ENCODE measurements around the gene MRPL55. TPM values are rescaled to one million over a fixed set of nuclear protein-coding genes. Genes with fewer than 3 reads are reported as not detected.
"Not testable (repeated sequence)": the region's sequence is repeated elsewhere in the genome, so short reads cannot be mapped to it uniquely, and the experiment has no call there.

MRPL55 gene
- total and polyA plus RNA-seq, 3 experiments from 2014 or later, result 70.0 to 146 (median 71.8) TPM

GRCh38 chr1:228114827-228115226, 5.7 kb upstream of the MRPL55 start:
- no peak for DNase-seq
- Mint-ChIP-seq H3K27ac (peak overlapping the region in 1 of 8 donors; percentile 41), H3K4me1 (peaks cover 1 to 5% (median 4%) of the 10 kb centered on the region in 3 donors), H3K4me3 (no peak overlapping the region), H3K9me3 (no peaks in the 10 kb centered on the region), H3K27me3 (peaks cover 0 to 3% of the 10 kb centered on the region in 2 donors), H3K36me3 (no peaks in the 10 kb centered on the region)
- no peak overlapping the region for H3K4me3 ChIP-seq (ENCODE audit: low read length)
- ChIA-PET CTCF (no interaction called here), POLR2A (no interaction called here)
- peaks cover 7% of the 10 kb centered on the region for H3K4me1 ChIP-seq (ENCODE audit: insufficient read depth, low read length)
- H3K9me3 ChIP-seq (ENCODE audit: low read length), result no peaks in the 10 kb centered on the region
- no peak overlapping the region for H3K27ac ChIP-seq (ENCODE audit: low read depth, low read length)
- H3K27me3 ChIP-seq (ENCODE audit: insufficient read depth, low read length, poor library complexity, severe bottlenecking), result no peaks in the 10 kb centered on the region
- H3K36me3 ChIP-seq (ENCODE audit: insufficient read depth, low read length), result no peaks in the 10 kb centered on the region

- peaks cover 0 to 3% of the 10 kb centered on the region in 2 donors for H3K27me3 Mint-ChIP-seq
- no peaks in the 10 kb centered on the region for H3K9me3 ChIP-seq (ENCODE audit: low read length)
- DNase-seq, result no peak
- ChIA-PET CTCF (interaction anchor here (1.2 kb wide), 1 partner anchor 54 kb away, joined by 4 read pairs; no protein-coding TSS in a partner anchor), POLR2A (no interaction called here)
- H3K4me3 ChIP-seq (ENCODE audit: low read length), result no peak overlapping the region
- H3K36me3 Mint-ChIP-seq, result peaks cover 0 to 3% (median 0%) of the 10 kb centered on the region in 3 donors
- H3K4me1 ChIP-seq (ENCODE audit: insufficient read depth, low read length), result peaks cover 20% of the 10 kb centered on the region
- H3K4me1 Mint-ChIP-seq, result peaks cover 16 to 25% (median 18%) of the 10 kb centered on the region in 3 donors
- H3K27ac Mint-ChIP-seq, result peak overlapping the region in 1 of 8 donors; percentile 33
- H3K36me3 ChIP-seq (ENCODE audit: insufficient read depth, low read length), result no peaks in the 10 kb centered on the region
- no peak overlapping the region for H3K27ac ChIP-seq (ENCODE audit: low read depth, low read length)
- no peaks in the 10 kb centered on the region for H3K9me3 Mint-ChIP-seq
- H3K4me3 Mint-ChIP-seq, result no peak overlapping the region
- H3K27me3 ChIP-seq (ENCODE audit: insufficient read depth, low read length, poor library complexity, severe bottlenecking), result no peaks in the 10 kb centered on the region
Measured at GRCh38 chr1:228112617-228113016, 3.5 kb upstream of the MRPL55 start.

- no peaks in the 10 kb centered on the region for H3K27me3 ChIP-seq (ENCODE audit: insufficient read depth, low read length, poor library complexity, severe bottlenecking)
- H3K27ac ChIP-seq (ENCODE audit: low read depth, low read length), result no peak overlapping the region
- Mint-ChIP-seq H3K4me3 (no peak overlapping the region), H3K4me1 (peaks cover 16 to 25% (median 18%) of the 10 kb centered on the region in 3 donors), H3K27me3 (peaks cover 0 to 3% of the 10 kb centered on the region in 2 donors), H3K36me3 (peaks cover 0 to 7% (median 0%) of the 10 kb centered on the region in 3 donors), H3K27ac (peak overlapping the region in 1 of 8 donors; percentile 33), H3K9me3 (no peaks in the 10 kb centered on the region)
- POLR2A ChIA-PET, result no interaction called here
- no peak for DNase-seq
- H3K4me1 ChIP-seq (ENCODE audit: insufficient read depth, low read length), result peaks cover 20% of the 10 kb centered on the region
- H3K9me3 ChIP-seq (ENCODE audit: low read length), result no peaks in the 10 kb centered on the region
- CTCF ChIA-PET, result interaction anchor here (1.2 kb wide), 1 partner anchor 54 kb away, joined by 4 read pairs; no protein-coding TSS in a partner anchor
- peaks cover 2% of the 10 kb centered on the region for H3K36me3 ChIP-seq (ENCODE audit: insufficient read depth, low read length)
- no peak overlapping the region for H3K4me3 ChIP-seq (ENCODE audit: low read length)
Measured at GRCh38 chr1:228112167-228112566, 3.1 kb upstream of the MRPL55 start.

GRCh38 chr1:228111315-228111714, 2.2 kb upstream of the MRPL55 start:
- H3K27ac ChIP-seq (ENCODE audit: low read depth, low read length); DNase-seq; H3K27me3 ChIP-seq (ENCODE audit: insufficient read depth, low read length, poor library complexity, severe bottlenecking); H3K9me3 Mint-ChIP-seq; H3K27me3 Mint-ChIP-seq; H3K4me3 Mint-ChIP-seq; H3K9me3 ChIP-seq (ENCODE audit: low read length); POLR2A ChIA-PET; H3K4me3 ChIP-seq (ENCODE audit: low read length): not testable (repeated sequence)
- H3K4me1 Mint-ChIP-seq, result peaks cover 17 to 25% (median 18%) of the 10 kb centered on the region in 3 donors
- peaks cover 20% of the 10 kb centered on the region for H3K4me1 ChIP-seq (ENCODE audit: insufficient read depth, low read length)
- peaks cover 0 to 15% (median 3%) of the 10 kb centered on the region in 3 donors for H3K36me3 Mint-ChIP-seq
- CTCF ChIA-PET, result interaction anchor here (2.0 kb wide), 1 partner anchor 19 kb away, joined by 7 read pairs; no protein-coding TSS in a partner anchor
- peaks cover 11% of the 10 kb centered on the region for H3K36me3 ChIP-seq (ENCODE audit: insufficient read depth, low read length)
- H3K27ac Mint-ChIP-seq, result peak overlapping the region in 1 of 8 donors; percentile 90

- peaks cover 0 to 2% of the 10 kb centered on the region in 2 donors for H3K27me3 Mint-ChIP-seq
- no peaks in the 10 kb centered on the region for H3K27me3 ChIP-seq (ENCODE audit: insufficient read depth, low read length, poor library complexity, severe bottlenecking)
- H3K27ac ChIP-seq (ENCODE audit: low read depth, low read length), result peak overlapping the region; percentile 93
Measured at GRCh38 chr1:228110556-228110955, 1.5 kb upstream of the MRPL55 start.

GRCh38 chr1:228109962-228110488, 926 bp upstream of the MRPL55 start:
- Mint-ChIP-seq H3K4me1 (peaks cover 18 to 25% (median 18%) of the 10 kb centered on the region in 3 donors), H3K4me3 (peak overlapping the region; percentile 88 to 97 (median 93)), H3K9me3 (no peaks in the 10 kb centered on the region), H3K27me3 (peaks cover 0 to 2% of the 10 kb centered on the region in 2 donors), H3K27ac (peak overlapping the region; percentile 89 to 98 (median 94)), H3K36me3 (peaks cover 0 to 19% (median 3%) of the 10 kb centered on the region in 3 donors)
- no peaks in the 10 kb centered on the region for H3K27me3 ChIP-seq (ENCODE audit: insufficient read depth, low read length, poor library complexity, severe bottlenecking)
- peak overlapping the region; percentile 92 for H3K4me3 ChIP-seq (ENCODE audit: low read length)
- ChIA-PET CTCF (interaction anchor here (0.7 to 2.0 kb wide), 8 partner anchors 20 to 104 kb away, joined by 3 to 7 read pairs (median 4); partner anchors contain the start of gene ARF1), POLR2A (interaction anchor here (0.5 to 2.5 kb wide), 7 partner anchors 21 to 297 kb away, joined by 3 to 17 read pairs (median 5); partner anchors contain the start of genes ARF1, IBA57 and TRIM11)
- peaks cover 13% of the 10 kb centered on the region for H3K36me3 ChIP-seq (ENCODE audit: insufficient read depth, low read length)
- DNase-seq, result no peak
- H3K27ac ChIP-seq (ENCODE audit: low read depth, low read length), result peak overlapping the region; percentile 93
- peaks cover 20% of the 10 kb centered on the region for H3K4me1 ChIP-seq (ENCODE audit: insufficient read depth, low read length)
- no peaks in the 10 kb centered on the region for H3K9me3 ChIP-seq (ENCODE audit: low read length)

More at GRCh38 chr1:228110556-228110955, 1.5 kb upstream of the MRPL55 start:
- ChIA-PET POLR2A (interaction anchor here (2.5 kb wide), 1 partner anchor 28 kb away, joined by 17 read pairs; the partner anchor contains the start of gene ARF1), CTCF (interaction anchor here (1.2 to 2.0 kb wide), 3 partner anchors 20 to 104 kb away, joined by 4 to 7 read pairs (median 5); no protein-coding TSS in a partner anchor)
- H3K4me1 ChIP-seq (ENCODE audit: insufficient read depth, low read length), result peaks cover 20% of the 10 kb centered on the region
- peaks cover 13% of the 10 kb centered on the region for H3K36me3 ChIP-seq (ENCODE audit: insufficient read depth, low read length)
- peaks cover 0 to 19% (median 3%) of the 10 kb centered on the region in 3 donors for H3K36me3 Mint-ChIP-seq
- no peaks in the 10 kb centered on the region for H3K9me3 ChIP-seq (ENCODE audit: low read length)
- no peaks in the 10 kb centered on the region for H3K9me3 Mint-ChIP-seq
- DNase-seq, result no peak
- peaks cover 18 to 25% (median 18%) of the 10 kb centered on the region in 3 donors for H3K4me1 Mint-ChIP-seq
- H3K27ac Mint-ChIP-seq, result peak overlapping the region in 2 of 8 donors; percentile 55 to 90
- no peak overlapping the region for H3K4me3 ChIP-seq (ENCODE audit: low read length)
- peak overlapping the region in 3 of 7 donors; percentile 9 to 93 (median 92) for H3K4me3 Mint-ChIP-seq

- POLR2A ChIA-PET, result interaction anchor here (1.3 to 2.5 kb wide), 2 partner anchors 26 to 49 kb away, joined by 4 to 17 read pairs; partner anchors contain the start of gene ARF1
- H3K27ac ChIP-seq (ENCODE audit: low read depth, low read length), result peak overlapping the region; percentile 93
Measured at GRCh38 chr1:228108742-228109072, 392 bp downstream of the MRPL55 start.

More at GRCh38 chr1:228108742-228109072, 392 bp downstream of the MRPL55 start:
- Mint-ChIP-seq H3K27ac (peak overlapping the region; percentile 89 to 98 (median 94)), H3K4me3 (peak overlapping the region; percentile 88 to 97 (median 93)), H3K4me1 (peaks cover 22 to 35% (median 27%) of the 10 kb centered on the region in 3 donors), H3K27me3 (peaks cover 0 to 2% of the 10 kb centered on the region in 2 donors), H3K9me3 (no peaks in the 10 kb centered on the region), H3K36me3 (peaks cover 0 to 21% (median 3%) of the 10 kb centered on the region in 3 donors)
- peaks cover 27% of the 10 kb centered on the region for H3K4me1 ChIP-seq (ENCODE audit: insufficient read depth, low read length)
- H3K36me3 ChIP-seq (ENCODE audit: insufficient read depth, low read length), result peaks cover 13% of the 10 kb centered on the region
- no peak for DNase-seq
- H3K9me3 ChIP-seq (ENCODE audit: low read length), result no peaks in the 10 kb centered on the region
- CTCF ChIA-PET, result interaction anchor here (1.4 kb wide), 1 partner anchor 28 kb away, joined by 5 read pairs; no protein-coding TSS in a partner anchor
- H3K4me3 ChIP-seq (ENCODE audit: low read length), result peak overlapping the region; percentile 92
- H3K27me3 ChIP-seq (ENCODE audit: insufficient read depth, low read length, poor library complexity, severe bottlenecking), result no peaks in the 10 kb centered on the region
